Measurements from ENCODE around the gene HOTAIR.

HOTAIR gene

GRCh38 chr12:53955036-53955775, 19.5 kb downstream of the HOTAIR start:
- no peaks in the 10 kb centered on the region for H3K9me3 Mint-ChIP-seq
- H3K4me1 Mint-ChIP-seq, result peaks cover 6% of the 10 kb centered on the region
- TF ChIP-seq, protein P1, sequence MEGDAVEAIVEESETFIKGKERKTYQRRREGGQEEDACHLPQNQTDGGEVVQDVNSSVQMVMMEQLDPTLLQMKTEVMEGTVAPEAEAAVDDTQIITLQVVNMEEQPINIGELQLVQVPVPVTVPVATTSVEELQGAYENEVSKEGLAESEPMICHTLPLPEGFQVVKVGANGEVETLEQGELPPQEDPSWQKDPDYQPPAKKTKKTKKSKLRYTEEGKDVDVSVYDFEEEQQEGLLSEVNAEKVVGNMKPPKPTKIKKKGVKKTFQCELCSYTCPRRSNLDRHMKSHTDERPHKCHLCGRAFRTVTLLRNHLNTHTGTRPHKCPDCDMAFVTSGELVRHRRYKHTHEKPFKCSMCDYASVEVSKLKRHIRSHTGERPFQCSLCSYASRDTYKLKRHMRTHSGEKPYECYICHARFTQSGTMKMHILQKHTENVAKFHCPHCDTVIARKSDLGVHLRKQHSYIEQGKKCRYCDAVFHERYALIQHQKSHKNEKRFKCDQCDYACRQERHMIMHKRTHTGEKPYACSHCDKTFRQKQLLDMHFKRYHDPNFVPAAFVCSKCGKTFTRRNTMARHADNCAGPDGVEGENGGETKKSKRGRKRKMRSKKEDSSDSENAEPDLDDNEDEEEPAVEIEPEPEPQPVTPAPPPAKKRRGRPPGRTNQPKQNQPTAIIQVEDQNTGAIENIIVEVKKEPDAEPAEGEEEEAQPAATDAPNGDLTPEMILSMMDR (IDR thresholded peaks at IDR 0.05; ENCODE audit: unreplicated experiment in 3 of 3), result no peak
- no peak overlapping the region for H3K27ac Mint-ChIP-seq
- H3K27me3 Mint-ChIP-seq (ENCODE audit: low read depth), result peaks cover 100% of the 10 kb centered on the region
- no peak overlapping the region for H3K4me3 Mint-ChIP-seq
- no peaks in the 10 kb centered on the region for H3K36me3 Mint-ChIP-seq (ENCODE audit: low read depth)

DNA sequence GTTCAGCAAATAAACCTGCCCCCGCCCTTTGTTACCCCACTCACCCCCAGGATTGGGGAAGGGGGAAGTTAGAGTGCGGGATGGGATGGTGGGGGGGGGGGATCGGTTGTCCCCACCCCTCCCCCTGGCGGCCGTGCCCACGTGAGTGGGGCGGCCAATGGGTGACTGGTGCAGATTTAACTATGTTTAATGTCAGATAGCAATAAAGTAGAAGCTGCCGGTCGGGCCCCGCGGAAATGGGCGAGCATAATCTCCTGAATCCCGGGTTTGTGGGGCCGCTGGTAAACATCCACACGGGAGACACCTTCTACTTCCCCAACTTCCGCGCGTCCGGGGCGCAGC, 20.1 kb downstream of the HOTAIR start, which contains the start of gene HOXC12:
Gene HOXC12, plus strand, starts transcription at position 210 of the 342 bp plus-strand sequence. Its CDS starts 27 bp downstream, at position 237.
- peaks cover 100% of the 10 kb centered on the region for H3K27me3 Mint-ChIP-seq (ENCODE audit: low read depth)
- no peak within 1 kb of the TSS for H3K4me3 Mint-ChIP-seq
- no peak within 1 kb of the TSS for H3K27ac Mint-ChIP-seq
- TF ChIP-seq, protein P1 (IDR thresholded peaks at IDR 0.05; ENCODE audit: unreplicated experiment in 3 of 3), result no peak
- H3K4me1 Mint-ChIP-seq, result peaks cover 6% of the 10 kb centered on the region
- no peaks in the 10 kb centered on the region for H3K36me3 Mint-ChIP-seq (ENCODE audit: low read depth)
- H3K9me3 Mint-ChIP-seq, result no peaks in the 10 kb centered on the region

DNA sequence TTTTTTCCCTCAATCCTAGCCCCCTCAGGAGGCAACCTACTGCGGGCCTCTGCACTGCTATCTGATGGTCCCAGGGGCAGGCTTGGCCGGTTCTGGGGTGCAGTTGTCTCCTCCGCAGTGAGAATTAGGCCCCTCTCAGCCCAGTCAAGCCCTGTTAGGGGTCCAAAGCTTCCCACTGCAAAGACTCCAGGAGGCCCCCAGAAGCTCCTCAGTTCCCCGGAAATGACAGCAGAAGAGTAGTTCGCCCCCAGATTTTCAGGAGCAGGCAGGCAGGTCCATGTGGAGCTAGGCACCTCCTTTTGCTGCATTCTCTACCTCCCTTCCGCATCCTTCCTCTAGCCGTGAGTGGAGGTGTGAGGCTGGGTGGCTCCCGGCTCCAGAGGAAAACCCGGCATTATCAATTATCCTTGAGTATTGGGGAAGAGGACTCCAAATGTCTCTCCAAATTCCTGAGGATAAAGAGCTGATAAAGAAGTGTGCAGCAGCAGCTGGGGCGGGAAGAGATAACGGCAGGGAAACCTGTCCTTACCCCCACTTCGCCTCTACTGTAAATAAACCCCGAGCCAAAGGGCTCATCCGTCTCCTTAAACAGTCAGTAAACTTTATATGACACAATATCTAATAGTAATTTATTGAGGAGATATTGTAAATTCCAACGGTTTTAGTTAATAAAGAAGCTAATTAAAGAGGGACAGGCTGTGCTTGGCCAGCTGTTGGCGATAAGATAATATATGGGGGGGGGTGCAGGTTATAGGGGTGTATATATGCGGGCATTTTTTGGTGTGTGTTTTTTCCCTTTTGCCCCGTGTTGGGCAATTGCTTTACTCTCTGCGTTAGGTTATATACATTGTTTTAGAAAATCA, 20.7 kb downstream of the HOTAIR start:
- no peaks in the 10 kb centered on the region for H3K9me3 Mint-ChIP-seq
- TF ChIP-seq, protein P1 (IDR thresholded peaks at IDR 0.05; ENCODE audit: unreplicated experiment in 3 of 3), result no peak
- H3K4me3 Mint-ChIP-seq, result no peak overlapping the region
- H3K36me3 Mint-ChIP-seq (ENCODE audit: low read depth), result no peaks in the 10 kb centered on the region
- peaks cover 6% of the 10 kb centered on the region for H3K4me1 Mint-ChIP-seq
- H3K27ac Mint-ChIP-seq, result no peak overlapping the region
- peaks cover 100% of the 10 kb centered on the region for H3K27me3 Mint-ChIP-seq (ENCODE audit: low read depth)

- TF ChIP-seq, protein P1 (IDR thresholded peaks at IDR 0.05; ENCODE audit: unreplicated experiment in 3 of 3), result no peak
- Mint-ChIP-seq H3K4me1 (peaks cover 6% of the 10 kb centered on the region), H3K4me3 (no peak overlapping the region), H3K9me3 (no peaks in the 10 kb centered on the region), H3K27ac (no peak overlapping the region), H3K27me3 (ENCODE audit: low read depth) (peaks cover 100% of the 10 kb centered on the region), H3K36me3 (ENCODE audit: low read depth) (no peaks in the 10 kb centered on the region)
These were observed 21.7 kb downstream of the HOTAIR start for GRCh38 chr12:53952871-53953734.

DNA sequence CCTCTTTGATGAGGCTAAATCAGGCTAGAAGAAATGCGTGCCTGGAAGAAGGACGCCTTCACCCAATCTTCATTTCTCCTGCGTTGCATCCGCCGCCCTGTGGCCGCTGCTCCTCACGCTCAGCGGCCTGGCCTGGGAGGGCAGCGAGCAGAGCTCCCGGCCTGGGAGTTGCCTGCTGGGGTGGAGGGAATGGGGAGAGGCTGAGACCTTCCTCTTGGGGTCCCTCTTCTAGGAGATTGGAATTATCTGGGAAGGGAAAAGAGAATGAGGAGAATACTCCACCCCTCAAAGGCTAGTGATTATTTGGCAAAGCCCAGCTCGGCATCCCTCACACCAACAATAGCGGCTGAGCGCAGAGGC, 22.4 kb downstream of the HOTAIR start:
- no peak overlapping the region for H3K4me3 Mint-ChIP-seq
- H3K27ac Mint-ChIP-seq, result no peak overlapping the region
- TF ChIP-seq, protein P1 (IDR thresholded peaks at IDR 0.05; ENCODE audit: unreplicated experiment in 3 of 3), result no peak
- no peaks in the 10 kb centered on the region for H3K9me3 Mint-ChIP-seq
- peaks cover 6% of the 10 kb centered on the region for H3K4me1 Mint-ChIP-seq
- H3K27me3 Mint-ChIP-seq (ENCODE audit: low read depth), result peaks cover 100% of the 10 kb centered on the region
- no peaks in the 10 kb centered on the region for H3K36me3 Mint-ChIP-seq (ENCODE audit: low read depth)
